Adrenal gland (tissue), 5 donors: ENCODE results near the gene VAMP1.
"Not testable (repeated sequence)": the region's sequence is repeated elsewhere in the genome, so short reads cannot be mapped to it uniquely, and the experiment has no call there.

Experiments used
- POLR2A ChIP-seq, 2 donors: fragments of 450-650 bp; IDR thresholded peaks; one replicate each; pipeline ENCODE4 v1.6.1; 2017; ENCODE audit warnings: antibody characterized with exemption in 2 of 2, mild to moderate bottlenecking in 2 of 2, moderate library complexity in 1 of 2
- TF ChIP-seq, protein P1 (sequence below), 6 experiments: fragments of 450-650 bp in 4 of 6; fragments of 200-600 bp in 2 of 6; sonication (generic) in 1 of 6; IDR thresholded peaks; 1 replicate in 5 of 6; 2 replicates in 1 of 6; pipeline versions ENCODE4 v1.5.1 to v1.8.0; 2016 to 2021; ENCODE audit warnings: antibody characterized with exemption in 6 of 6, mild to moderate bottlenecking in 2 of 6, moderate library complexity in 1 of 6
- donor health status: DM: no; HTN: no; CAD: no.

DNA sequence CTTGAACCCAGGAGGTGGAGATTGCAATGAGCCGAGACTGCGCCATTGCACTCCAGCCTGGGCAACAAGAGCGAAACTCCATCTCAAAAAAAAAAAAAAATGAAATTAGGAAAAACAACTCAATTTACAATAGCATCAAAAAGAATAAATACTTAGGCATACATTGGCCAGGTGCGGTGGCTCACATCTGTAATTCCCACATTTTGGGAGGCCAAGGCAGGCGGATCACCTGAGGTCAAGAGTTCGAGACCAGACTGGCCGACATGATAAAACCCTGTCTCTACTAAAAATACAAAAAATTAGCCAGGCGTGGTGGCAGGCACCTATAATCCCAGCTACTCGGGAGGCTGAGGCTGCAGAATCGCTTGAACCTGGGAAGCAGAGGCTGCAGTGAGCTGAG lies 42.7 kb downstream of the VAMP1 start:
- TF ChIP-seq, protein P1, sequence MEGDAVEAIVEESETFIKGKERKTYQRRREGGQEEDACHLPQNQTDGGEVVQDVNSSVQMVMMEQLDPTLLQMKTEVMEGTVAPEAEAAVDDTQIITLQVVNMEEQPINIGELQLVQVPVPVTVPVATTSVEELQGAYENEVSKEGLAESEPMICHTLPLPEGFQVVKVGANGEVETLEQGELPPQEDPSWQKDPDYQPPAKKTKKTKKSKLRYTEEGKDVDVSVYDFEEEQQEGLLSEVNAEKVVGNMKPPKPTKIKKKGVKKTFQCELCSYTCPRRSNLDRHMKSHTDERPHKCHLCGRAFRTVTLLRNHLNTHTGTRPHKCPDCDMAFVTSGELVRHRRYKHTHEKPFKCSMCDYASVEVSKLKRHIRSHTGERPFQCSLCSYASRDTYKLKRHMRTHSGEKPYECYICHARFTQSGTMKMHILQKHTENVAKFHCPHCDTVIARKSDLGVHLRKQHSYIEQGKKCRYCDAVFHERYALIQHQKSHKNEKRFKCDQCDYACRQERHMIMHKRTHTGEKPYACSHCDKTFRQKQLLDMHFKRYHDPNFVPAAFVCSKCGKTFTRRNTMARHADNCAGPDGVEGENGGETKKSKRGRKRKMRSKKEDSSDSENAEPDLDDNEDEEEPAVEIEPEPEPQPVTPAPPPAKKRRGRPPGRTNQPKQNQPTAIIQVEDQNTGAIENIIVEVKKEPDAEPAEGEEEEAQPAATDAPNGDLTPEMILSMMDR (IDR thresholded peaks at IDR 0.05) = not testable (repeated sequence)
- not testable (repeated sequence) for TF ChIP-seq POLR2A (IDR thresholded peaks at IDR 0.05)
